SK-N-SH treated with all-trans-retinoic acid at 6 μM for 48 hours (cell line): ENCODE data around the gene CDC42EP1.

Experiments
- ARNTL ChIP-seq: fragments of 450-650 bp; formaldehyde crosslinking; IDR thresholded peaks from 2 replicates; pipeline ENCODE4 v1.5.0; 2020; ENCODE audit warnings: low read depth, mild to moderate bottlenecking, moderate library complexity, borderline replicate concordance
- CSDC2 ChIP-seq: fragments of 250-450 bp; sonication (Bioruptor Pico); IDR thresholded peaks from 2 replicates; pipeline ENCODE4 v1.5.0; 2020; ENCODE audit warnings: mild to moderate bottlenecking, moderate library complexity
- OSR1 ChIP-seq: fragments of 250-450 bp; sonication (Bioruptor Pico); IDR thresholded peaks from 2 replicates; pipeline ENCODE4 v1.8.0; 2022; ENCODE audit warnings: moderate library complexity, mild to moderate bottlenecking, inconsistent platforms
- PATZ1 ChIP-seq: fragments of 250-450 bp; sonication (Bioruptor Pico); IDR thresholded peaks from 2 replicates; pipeline ENCODE4 v1.8.0; 2020; ENCODE audit warnings: mild to moderate bottlenecking, moderate library complexity, borderline replicate concordance
- SNAI2 ChIP-seq: fragments of 250-450 bp; sonication (Bioruptor Pico); IDR thresholded peaks from 2 replicates; pipeline ENCODE4 v1.5.0; 2020; ENCODE audit warnings: mild to moderate bottlenecking, moderate library complexity
- ZC3H10 ChIP-seq: fragments of 250-450 bp; sonication (Bioruptor Pico); IDR thresholded peaks from 2 replicates; pipeline ENCODE4 v1.5.1; 2021; ENCODE audit warnings: mild to moderate bottlenecking, moderate library complexity
- ZFP30 ChIP-seq: fragments of 450-650 bp; formaldehyde crosslinking; IDR thresholded peaks from 2 replicates; pipeline ENCODE4 v1.5.0; 2022; ENCODE audit warnings: mild to moderate bottlenecking, moderate library complexity
- ZNF8 ChIP-seq: fragments of 450-650 bp; formaldehyde crosslinking; IDR thresholded peaks from 2 replicates; pipeline ENCODE4 v1.5.0; 2020; ENCODE audit warnings: mild to moderate bottlenecking, moderate library complexity

GRCh38 chr22:37547251-37547741, 13.0 kb upstream of the CDC42EP1 start:
- no peak for TF ChIP-seq PATZ1 (CRISPR knock-in tag)
- TF ChIP-seq OSR1 (CRISPR knock-in tag) = no peak
- no peak for TF ChIP-seq ZNF8 (CRISPR knock-in tag)
- TF ChIP-seq CSDC2 (CRISPR knock-in tag) = no peak
- no peak for TF ChIP-seq ZC3H10 (CRISPR knock-in tag)
- TF ChIP-seq ZFP30 = no peak
- no peak for TF ChIP-seq SNAI2 (CRISPR knock-in tag)
- no peak for TF ChIP-seq ARNTL (CRISPR knock-in tag)
